K562 (cell line): ENCODE measurements around the gene RELCH. TPM values are rescaled to one million over a fixed set of nuclear protein-coding genes. Genes with fewer than 3 reads are reported as not detected.
A peak's percentile ranks its signal among the peaks of the same experiment; 100 is the strongest.

Experiments used
- ATAC-seq: fragments of 200-7000 bp; cut with Tn5 transposase; 3 replicates; pipeline ENCODE4 v1.9.1; 2020; ENCODE audit warnings: moderate library complexity
- BruUV-seq: library from RNA; stranded (reverse); fragments of 400-500 nt; replicated peaks from 2 replicates; lab custom pipeline; 2021; lab: Mats Ljungman, UMichigan
- CTCF ChIA-PET: fragments of 300-600 bp; formaldehyde crosslinking; extraction: SDS; loops from one replicate; lab custom pipeline; 2021; ENCODE audit warnings: low intra/inter-chr PET ratio; lab: Yijun Ruan, JAX
- POLR2A ChIA-PET: fragments of 300-600, 350-650 bp; sonication (Branson Sonifier 250); formaldehyde crosslinking; extraction: SDS; loops from one replicate; lab custom pipeline; 2021; ENCODE audit warnings: antibody characterized with exemption, inconsistent platforms; lab: Yijun Ruan, JAX
- DNase-seq, 4 experiments: peaks; one replicate each; pipeline versions ENCODE4 v3.0.0 to v3.0.0-alpha.2; 2011 to 2018; ENCODE audit warnings: low spot score in 3 of 4, mixed read lengths in 3 of 4; ENCODE audit errors: extremely low read depth in 1 of 4
- FAIRE-seq: peaks from 2 replicates; lab custom pipeline; 2011; peaks lifted over from hg19 to GRCh38; lab: Jason Lieb, UNC
- H2AFZ ChIP-seq: 2 replicates; pipeline ENCODE4 v1.6.0; 2011; ENCODE audit warnings: low read depth, low read length, control low read depth, inconsistent platforms
- H3K27ac ChIP-seq: fragments of 200-600 bp; 3 replicates; pipeline ENCODE4 v1.8.0; 2011; ENCODE audit warnings: low read depth, mild to moderate bottlenecking, control low read depth, inconsistent platforms, low read length, moderate library complexity, mixed read lengths; ENCODE audit errors: extremely low read depth
- H3K27me3 ChIP-seq, 2 experiments: fragments of 300-600 bp in 1 of 2; 2 replicates in 1 of 2; 3 replicates in 1 of 2; pipeline versions ENCODE4 v1.6.0 to v1.8.0; 2011; ENCODE audit warnings: inconsistent platforms in 2 of 2, low read length in 2 of 2, mild to moderate bottlenecking in 1 of 2, mixed read lengths in 1 of 2, moderate library complexity in 1 of 2; ENCODE audit not compliant: control insufficient read depth in 2 of 2, insufficient read depth in 2 of 2
- H3K36me3 ChIP-seq: fragments of 300-600 bp; 3 replicates; pipeline ENCODE4 v1.8.0; 2011; ENCODE audit warnings: mild to moderate bottlenecking, low read length, inconsistent platforms; ENCODE audit not compliant: control insufficient read depth, insufficient read depth
- H3K4me1 ChIP-seq, 2 experiments: fragments of 200-600 bp in 1 of 2; replicated peaks in 1 of 2; 2 replicates in 1 of 2; 3 replicates in 1 of 2; pipeline versions ENCODE4 v1.5.1 to v1.8.0; 2011; ENCODE audit warnings: inconsistent platforms in 2 of 2, low read length in 2 of 2, mild to moderate bottlenecking in 1 of 2, mixed read lengths in 1 of 2, moderate library complexity in 1 of 2; ENCODE audit not compliant: control insufficient read depth in 2 of 2, insufficient read depth in 2 of 2
- H3K4me2 ChIP-seq: 2 replicates; pipeline ENCODE4 v1.6.1; 2011; ENCODE audit warnings: low read length, control low read depth, inconsistent platforms, mixed read lengths; ENCODE audit not compliant: insufficient read depth
- H3K4me3 ChIP-seq: fragments of 200-600 bp; sonication (generic), shearing (Covaris generic); 2 replicates; pipeline ENCODE4 v1.5.1; 2016; ENCODE audit warnings: control low read depth, inconsistent platforms
- H3K79me2 ChIP-seq: fragments of 200-600 bp; 3 replicates; pipeline ENCODE4 v1.8.0; 2011; ENCODE audit warnings: low read length, inconsistent platforms; ENCODE audit not compliant: control insufficient read depth, insufficient read depth
- H3K9ac ChIP-seq, 2 experiments: 2 replicates each; pipeline versions ENCODE4 v1.6.0 to v1.6.1; 2011; ENCODE audit warnings: low read depth in 2 of 2, low read length in 2 of 2, control low read depth in 1 of 2, inconsistent platforms in 1 of 2, mild to moderate bottlenecking in 1 of 2, mixed read lengths in 1 of 2; ENCODE audit not compliant: insufficient read depth in 1 of 2
- H3K9me1 ChIP-seq: one replicate; pipeline ENCODE4 v1.6.0; 2011; ENCODE audit warnings: inconsistent platforms, mild to moderate bottlenecking, low read length, moderate library complexity; ENCODE audit not compliant: control insufficient read depth, insufficient read depth
- H3K9me3 ChIP-seq: replicated peaks from 2 replicates; pipeline ENCODE4 v1.5.1; 2011; ENCODE audit warnings: low read depth, low read length, inconsistent platforms; ENCODE audit not compliant: control insufficient read depth, insufficient read depth
- H4K20me1 ChIP-seq: replicated peaks from 2 replicates; pipeline ENCODE4 v1.6.1; 2011; ENCODE audit warnings: low read length, inconsistent platforms, mixed read lengths; ENCODE audit not compliant: control insufficient read depth, insufficient read depth
- CBX8 ChIP-seq: fragments of 200-600 bp; sonication (generic); IDR thresholded peaks from 2 replicates; pipeline ENCODE4 v1.6.1; 2012; ENCODE audit warnings: borderline replicate concordance, mixed run types, low read depth, mild to moderate bottlenecking, moderate library complexity, mixed read lengths, low read length, control low read depth, inconsistent platforms; ENCODE audit not compliant: poor library complexity, severe bottlenecking; ENCODE audit errors: extremely low read depth
- WGBS: fragments of 100-300 bp; shearing (Covaris generic); methylation state at CpG from one replicate; pipeline ENCODE4 v1.1.6; 2016; ENCODE audit warnings: low coverage, mixed read lengths; ENCODE audit not compliant: insufficient coverage; ENCODE audit errors: missing lambda C conversion rate; 5-methylcytosine and 5-hydroxymethylcytosine counted together
- in situ Hi-C: fragments of 300-500 bp; cut with MboI; formaldehyde crosslinking; loops from 4 replicates; pipeline ENCODE4 v1.15.0; 2018; ENCODE audit warnings: inconsistent platforms, mixed read lengths
- intact Hi-C: fragments of 100-400 bp; cut with micrococcal nuclease; formaldehyde crosslinking; loops from 2 replicates; pipeline ENCODE4 v1.14.2; 2022
- polyA plus RNA-seq, 8 experiments: library from polyadenylated mRNA; depleted of rRNA in 4 of 8; stranded (reverse) in 5 of 8; unstranded in 3 of 8; fragments of >200 nt; fragmentation: Nextera tagmentation in 2 of 8; fragmentation: Illumina TruSeq in 1 of 8; extraction: Ambion mirVana in 2 of 8; extraction: Trizol in 1 of 8; gene quantifications; 2 replicates each; pipeline versions ENCODE4 v1.2.1 to v1.2.3, GENCODE V29; 2011 to 2014; ENCODE audit warnings: inconsistent platforms in 1 of 8, missing spikeins in 1 of 8
- total RNA-seq, 7 experiments: library from RNA; depleted of rRNA in 6 of 7; stranded (reverse); fragments of >200 nt in 6 of 7; fragmentation: Illumina TruSeq in 2 of 7; extraction: Trizol in 2 of 7; gene quantifications; 2 replicates each; pipeline versions ENCODE4 v1.2.1 to v1.2.3, GENCODE V29; 2011 to 2021; ENCODE audit warnings: low replicate concordance in 1 of 7
- TF ChIP-seq, protein P1 (sequence below): fragments of 250-450 bp; sonication (Bioruptor Pico); IDR thresholded peaks from 2 replicates; pipeline ENCODE4 v1.6.1; 2021; ENCODE audit warnings: mild to moderate bottlenecking
- TF ChIP-seq, protein P2 (sequence below), 3 experiments: IDR thresholded peaks in 2 of 3; conservative IDR thresholded peaks in 1 of 3; 2 replicates each; pipeline ENCODE4 v1.5.1; 2011 to 2012; ENCODE audit warnings: low read length in 3 of 3, mild to moderate bottlenecking in 3 of 3, control low read depth in 2 of 3, improper control_type of control experiment in 1 of 3, inconsistent platforms in 1 of 3, low read depth in 1 of 3, mixed read lengths in 1 of 3, moderate library complexity in 1 of 3; ENCODE audit not compliant: insufficient read depth in 2 of 3

RELCH gene
- total and polyA plus RNA-seq, 9 of the 15 experiments (the other 6 are each of a cell fraction or from before 2014, with no cell fraction given) = 1.4 to 13.6 (median 7.6) TPM

DNA sequence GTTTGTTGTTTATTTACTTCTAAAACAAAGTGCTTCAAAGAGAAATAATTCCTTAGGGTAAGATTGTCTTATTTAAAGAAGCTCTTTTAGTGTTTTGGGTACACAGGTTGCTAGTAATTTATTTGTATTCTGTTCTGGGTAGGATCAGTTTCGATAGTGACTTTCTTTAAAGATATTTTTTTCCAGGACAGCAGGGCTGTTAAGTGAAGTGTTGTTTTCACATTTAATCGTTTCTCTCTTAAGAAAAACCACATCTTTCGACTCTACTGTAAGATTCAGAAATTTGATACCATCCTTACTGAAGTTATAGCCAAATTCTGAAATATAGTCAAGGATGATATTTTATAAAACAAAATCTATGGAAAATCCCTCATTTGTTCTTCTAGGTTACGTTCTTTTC is 155.8 kb downstream of the RELCH start (continued):
- TF ChIP-seq, protein P1, sequence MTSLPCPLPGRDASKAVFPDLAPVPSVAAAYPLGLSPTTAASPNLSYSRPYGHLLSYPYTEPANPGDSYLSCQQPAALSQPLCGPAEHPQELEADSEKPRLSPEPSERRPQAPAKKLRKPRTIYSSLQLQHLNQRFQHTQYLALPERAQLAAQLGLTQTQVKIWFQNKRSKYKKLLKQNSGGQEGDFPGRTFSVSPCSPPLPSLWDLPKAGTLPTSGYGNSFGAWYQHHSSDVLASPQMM (CRISPR knock-in tag) = no peak

DNA sequence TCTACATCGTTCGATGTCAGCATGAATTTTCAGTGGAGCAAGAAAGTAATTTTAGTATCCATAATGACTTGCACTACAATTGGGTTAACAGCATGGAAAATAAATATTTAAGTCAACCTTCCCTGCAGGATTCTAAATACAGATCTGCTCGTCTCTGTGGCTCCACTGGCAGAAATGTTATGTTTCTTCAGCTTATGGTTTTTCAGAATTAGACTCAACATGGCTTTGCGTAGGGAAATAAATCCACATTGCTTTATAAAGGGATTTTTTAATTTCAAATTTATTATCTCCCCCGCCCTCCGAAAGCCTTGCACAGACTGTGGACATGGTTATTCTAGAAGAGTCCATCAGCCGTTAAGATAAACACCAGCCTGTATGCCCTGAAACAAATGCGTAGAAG is 156.3 kb downstream of the RELCH start:
- in situ Hi-C loops (no loop called here), intact Hi-C loops (no loop called here)
- TF ChIP-seq, protein P2, sequence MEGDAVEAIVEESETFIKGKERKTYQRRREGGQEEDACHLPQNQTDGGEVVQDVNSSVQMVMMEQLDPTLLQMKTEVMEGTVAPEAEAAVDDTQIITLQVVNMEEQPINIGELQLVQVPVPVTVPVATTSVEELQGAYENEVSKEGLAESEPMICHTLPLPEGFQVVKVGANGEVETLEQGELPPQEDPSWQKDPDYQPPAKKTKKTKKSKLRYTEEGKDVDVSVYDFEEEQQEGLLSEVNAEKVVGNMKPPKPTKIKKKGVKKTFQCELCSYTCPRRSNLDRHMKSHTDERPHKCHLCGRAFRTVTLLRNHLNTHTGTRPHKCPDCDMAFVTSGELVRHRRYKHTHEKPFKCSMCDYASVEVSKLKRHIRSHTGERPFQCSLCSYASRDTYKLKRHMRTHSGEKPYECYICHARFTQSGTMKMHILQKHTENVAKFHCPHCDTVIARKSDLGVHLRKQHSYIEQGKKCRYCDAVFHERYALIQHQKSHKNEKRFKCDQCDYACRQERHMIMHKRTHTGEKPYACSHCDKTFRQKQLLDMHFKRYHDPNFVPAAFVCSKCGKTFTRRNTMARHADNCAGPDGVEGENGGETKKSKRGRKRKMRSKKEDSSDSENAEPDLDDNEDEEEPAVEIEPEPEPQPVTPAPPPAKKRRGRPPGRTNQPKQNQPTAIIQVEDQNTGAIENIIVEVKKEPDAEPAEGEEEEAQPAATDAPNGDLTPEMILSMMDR (IDR thresholded peaks at IDR 0.05 in 2 of 3, conservative IDR thresholded peaks at IDR 0.05 in 1 of 3; ENCODE audit: insufficient read depth in 2 of 3, low read depth in 1 of 3, low read length in 3 of 3) = no peak
- peak; percentile 82 for TF ChIP-seq CBX8
- Histone ChIP-seq H4K20me1 (peaks cover 4% of the 10 kb centered on the region; the same call in 1 of the 2 replicates), H3K9me1 (no peaks in the 10 kb centered on the region), H2AFZ (no peak overlapping the region), H3K79me2 (no peaks in the 10 kb centered on the region), H3K27me3 (peaks cover 16 to 29% of the 10 kb centered on the region in 2 experiments), H3K4me1 (no peaks in the 10 kb centered on the region; a peak in 1 of 5 replicates), H3K36me3 (no peaks in the 10 kb centered on the region), H3K27ac (no peak overlapping the region), H3K4me2 (no peak overlapping the region), H3K9me3 (no peaks in the 10 kb centered on the region), H3K4me3 (no peak overlapping the region), H3K9ac (no peak overlapping the region)
- FAIRE-seq (no peak), ATAC-seq (no peak), DNase-seq (no peak)
- 6% methylated on average over 8 of the region's 8 CpGs for WGBS
- POLR2A ChIA-PET = no interaction called here
- BruUV-seq = no TSS peak
- CTCF ChIA-PET = no interaction called here
